Heart left ventricle (tissue), 16 donors: ENCODE measurements around the gene CHRNA7. TPM values are rescaled to one million over a fixed set of nuclear protein-coding genes. Genes with fewer than 3 reads are reported as not detected.

ENCODE experiments used
- ATAC-seq, 4 donors: fragments of 200-7000 bp; cut with Tn5 transposase; one replicate each; pipeline ENCODE4 v1.9.1; 2020 to 2022; ENCODE audit warnings: moderate library complexity in 4 of 4, mild to moderate bottlenecking in 3 of 4, moderate number of reproducible peaks in 1 of 4
- DNase-seq, 5 donors: peaks; one replicate each; pipeline ENCODE4 v3.0.0-alpha.2; 2020
- H3K27ac ChIP-seq, 12 donors: fragments of 200-600 bp; sonication (generic) in 4 of 12; one replicate each; pipeline versions ENCODE4 v1.5.0 to v1.8.0; 2016 to 2022; ENCODE audit warnings: mild to moderate bottlenecking in 2 of 12
- H3K27me3 ChIP-seq, 9 donors: fragments of 200-600 bp; sonication (generic) in 2 of 9; one replicate each; pipeline versions ENCODE4 v1.5.1 to v1.8.0; 2016 to 2022; ENCODE audit warnings: mild to moderate bottlenecking in 3 of 9
- H3K36me3 ChIP-seq, 9 donors: fragments of 200-600 bp; sonication (generic) in 2 of 9; one replicate each; pipeline versions ENCODE4 v1.5.0 to v1.8.0; 2018 to 2022; ENCODE audit warnings: mild to moderate bottlenecking in 2 of 9
- H3K4me1 ChIP-seq, 12 donors: fragments of 200-600 bp; sonication (generic) in 4 of 12; one replicate each; pipeline versions ENCODE4 v1.5.0 to v1.8.0; 2016 to 2022; ENCODE audit warnings: mild to moderate bottlenecking in 3 of 12
- H3K4me3 ChIP-seq, 12 donors: fragments of 200-600 bp; sonication (generic) in 4 of 12; one replicate each; pipeline versions ENCODE4 v1.5.0 to v1.8.0; 2017 to 2022; ENCODE audit warnings: mild to moderate bottlenecking in 9 of 12, moderate library complexity in 4 of 12
- H3K9me3 ChIP-seq, 12 donors: fragments of 200-600 bp; sonication (generic) in 4 of 12; one replicate each; pipeline versions ENCODE4 v1.5.0 to v1.8.0; 2016 to 2022; ENCODE audit warnings: mild to moderate bottlenecking in 1 of 12
- CTCF ChIP-seq, 12 donors: fragments of 200-600 bp; sonication (generic) in 4 of 12; IDR thresholded peaks; one replicate each; pipeline versions ENCODE4 v1.5.0 to v1.8.0; 2018 to 2022; ENCODE audit warnings: antibody characterized with exemption in 12 of 12, mild to moderate bottlenecking in 5 of 12
- POLR2A ChIP-seq, 2 donors: fragments of 450-650 bp; IDR thresholded peaks; one replicate each; pipeline ENCODE4 v1.6.1; 2017; ENCODE audit warnings: antibody characterized with exemption in 2 of 2, mild to moderate bottlenecking in 2 of 2, moderate library complexity in 2 of 2
- WGBS, 4 donors: extraction: QIAGEN DNeasy Blood & Tissue Kit in 2 of 4; methylation state at CpG; one replicate each; pipeline versions ENCODE4 v1.1.5 to v1.1.7; 2013 to 2018; 5-methylcytosine and 5-hydroxymethylcytosine counted together
- intact Hi-C, 10 donors: fragments of 100-400 bp; cut with DNase I; formaldehyde crosslinking; loops; one replicate each; pipeline versions ENCODE4 v1.11.1 to v1.14.2; 2022
- polyA plus RNA-seq, 2 donors: library from polyadenylated mRNA; stranded (reverse); fragments of 200-250 nt; gene quantifications; one replicate each; pipeline ENCODE4 v1.2.3, GENCODE V29; 2013
- total RNA-seq, 9 donors: library from RNA; depleted of rRNA in 2 of 9; stranded (reverse); fragments of >200 nt in 2 of 9; fragmentation: NEBNext Ultra II Directional in 3 of 9; extraction: Animal tissue kit (Norgen Biotek cat#: 25700) in 3 of 9; gene quantifications; one replicate each; pipeline versions ENCODE4 v1.1.0 to v1.2.4, GENCODE V29; 2016 to 2023
- donor health status: ischemic (EF 13 %, LVEDD 7.1; RV severe dilation, severe dysfunction).
- donor health status: healthy with polysubstance abuse.
- donor health status: DM: no; HTN: yes; CAD: no.
- donor health status: DM: no; HTN: no; CAD: no.
- donor health status: ischemic (EF 25% LVEDD 6.9; RV normal size, moderate dysfunction).
- donor health status: ischemic (EF 25% LVEDD 5.7; RV mildly dilated, moderate dysfunction).
- donor health status: healthy.
- donor health status: DM: yes; HTN: yes; CAD: no.
- donor health status: ischemic (EF 35%, LVEDD 5.7; RV mildly dilated, moderate dysfunction).
- donor health status: nonischemic (EF 11% LVEDD 7.7; RV severe dilation, severe dysfunction).
- donor health status: DM: yes; HTN: yes; CAD: no.
- donor health status: PGD.
- donor health status: ischemic (EF 29% LVEDD 5.4; RV normal size, mild dysfunction).
- donor health status: nonischemic (EF 23%, LVEDD 6.1; RV moderate dilation, normal function).

Gene CHRNA7
- total and polyA plus RNA-seq, 11 donors, result 0.25 to 2.1 (median 0.98) TPM

DNA sequence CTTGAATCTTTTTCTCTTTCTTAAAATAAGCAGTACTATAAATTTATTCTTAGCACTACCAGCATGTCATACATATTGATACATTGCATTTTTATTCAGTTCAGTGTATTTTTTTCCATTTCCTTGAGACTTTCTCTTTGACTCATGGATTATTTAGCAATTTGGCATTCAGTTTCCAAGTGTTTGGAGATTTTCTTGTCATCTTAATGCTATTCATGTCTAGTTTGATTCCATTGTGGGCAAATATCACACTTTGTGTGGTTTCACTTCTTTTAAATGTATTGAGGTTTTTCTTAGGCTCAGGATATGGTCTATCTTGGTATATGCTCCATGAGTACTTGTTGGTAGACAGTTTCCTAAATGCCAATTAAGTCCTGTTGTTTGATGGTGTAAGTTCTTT, 99.5 kb downstream of the CHRNA7 start:
- Histone ChIP-seq H3K27ac (no peak overlapping the region), H3K36me3 (no peaks in the 10 kb centered on the region), H3K27me3 (peaks cover 0 to 23% (median 0%) of the 10 kb centered on the region in 9 donors), H3K9me3 (no peaks in the 10 kb centered on the region), H3K4me1 (no peaks in the 10 kb centered on the region), H3K4me3 (no peak overlapping the region)
- TF ChIP-seq POLR2A (IDR thresholded peaks at IDR 0.05), result no peak
- no peak for TF ChIP-seq CTCF (IDR thresholded peaks at IDR 0.05)
- intact Hi-C loops, result no loop called here
- no peak for DNase-seq
- ATAC-seq, result no peak

GRCh38 chr15:32130823-32131222, 100.5 kb downstream of the CHRNA7 start:
- peaks cover 0 to 16% (median 0%) of the 10 kb centered on the region in 9 donors for H3K27me3 ChIP-seq
- ATAC-seq, result no peak
- intact Hi-C loops, result no loop called here

DNA sequence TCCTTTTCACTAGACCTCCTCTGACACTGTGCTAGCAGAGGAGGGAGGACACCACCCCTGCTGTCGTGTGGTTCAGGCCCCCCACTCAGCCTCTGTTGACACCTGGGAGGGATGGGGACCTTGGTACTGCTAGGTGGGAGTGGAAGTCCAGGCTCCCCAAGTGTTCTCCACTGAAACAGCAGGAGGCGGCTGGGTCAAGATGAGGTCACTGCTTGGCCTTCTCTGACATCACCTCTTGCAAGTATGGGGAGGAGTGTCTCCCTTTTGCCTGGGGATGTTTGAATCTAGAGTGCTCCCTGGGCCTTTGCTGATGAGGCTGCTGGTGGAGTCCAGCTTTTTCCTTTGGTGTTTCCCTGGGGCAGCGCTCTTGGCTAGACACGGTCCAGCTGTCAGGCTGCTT, 101.5 kb downstream of the CHRNA7 start:
- intact Hi-C loops, result no loop called here
- no peaks in the 10 kb centered on the region for H3K4me1 ChIP-seq
- H3K27ac ChIP-seq, result no peak overlapping the region
- no peak for TF ChIP-seq POLR2A (IDR thresholded peaks at IDR 0.05)
- TF ChIP-seq CTCF (IDR thresholded peaks at IDR 0.05), result no peak
- 79 to 92% (median 88%) methylated on average over 3 to 4 of the region's 4 CpGs for WGBS, 4 donors
- H3K27me3 ChIP-seq, result peaks cover 0 to 16% (median 0%) of the 10 kb centered on the region in 9 donors
- no peak overlapping the region for H3K4me3 ChIP-seq
- H3K36me3 ChIP-seq, result no peaks in the 10 kb centered on the region
- no peaks in the 10 kb centered on the region for H3K9me3 ChIP-seq
- no peak for DNase-seq
- ATAC-seq, result no peak

More at GRCh38 chr15:32130823-32131222, 100.5 kb downstream of the CHRNA7 start:
- TF ChIP-seq POLR2A (IDR thresholded peaks at IDR 0.05) (no peak), CTCF (IDR thresholded peaks at IDR 0.05) (no peak)
- no peaks in the 10 kb centered on the region for H3K9me3 ChIP-seq
- H3K27ac ChIP-seq, result no peak overlapping the region
- 89 to 95% (median 92%) methylated on average over 3 of the region's 3 CpGs for WGBS, 4 donors
- no peaks in the 10 kb centered on the region for H3K36me3 ChIP-seq
- no peak overlapping the region for H3K4me3 ChIP-seq
- H3K4me1 ChIP-seq, result no peaks in the 10 kb centered on the region
- no peak for DNase-seq

DNA sequence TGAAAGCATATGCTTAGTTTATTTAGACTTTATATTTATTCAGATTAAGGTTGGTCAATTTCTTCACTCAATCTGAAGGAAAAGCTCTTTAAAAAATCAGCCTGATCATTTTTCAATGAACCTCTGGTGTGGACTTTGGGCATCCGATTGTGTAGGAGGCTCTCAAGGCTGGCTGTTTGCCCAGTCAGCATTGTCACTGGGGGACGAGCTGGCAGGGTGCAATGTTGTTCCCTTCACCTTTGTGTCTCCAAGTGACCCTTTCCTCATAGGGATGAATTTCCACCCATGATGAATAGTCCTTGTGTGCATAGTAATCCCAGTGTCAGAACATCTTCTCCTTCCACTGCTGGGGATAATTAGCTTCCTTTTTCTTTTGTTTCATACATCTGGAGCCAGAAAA, 102.5 kb downstream of the CHRNA7 start:
- no peak overlapping the region for H3K27ac ChIP-seq
- intact Hi-C loops, result no loop called here
- H3K27me3 ChIP-seq, result peaks cover 0 to 16% (median 0%) of the 10 kb centered on the region in 9 donors
- no peak for DNase-seq
- no peak overlapping the region for H3K4me3 ChIP-seq
- H3K36me3 ChIP-seq, result no peaks in the 10 kb centered on the region
- TF ChIP-seq POLR2A (IDR thresholded peaks at IDR 0.05), result no peak
- TF ChIP-seq CTCF (IDR thresholded peaks at IDR 0.05), result no peak
- no peaks in the 10 kb centered on the region for H3K9me3 ChIP-seq
- no peaks in the 10 kb centered on the region for H3K4me1 ChIP-seq
- 15 to 30% (median 27%) methylated on average over 2 of the region's 2 CpGs for WGBS, 4 donors
- no peak for ATAC-seq
